Lung (tissue), 12 donors: ENCODE results near the gene ZNF724. TPM values are rescaled to one million over a fixed set of nuclear protein-coding genes. Genes with fewer than 3 reads are reported as not detected.
A peak's percentile ranks its signal among the peaks of the same experiment; 100 is the strongest.
"Not testable (repeated sequence)": the region's sequence is repeated elsewhere in the genome, so short reads cannot be mapped to it uniquely, and the experiment has no call there.

ENCODE experiments used
- ATAC-seq: fragments of 200-7000 bp; cut with Tn5 transposase; one replicate; pipeline ENCODE4 v1.9.1; 2020; ENCODE audit warnings: moderate number of reproducible peaks; ENCODE audit not compliant: insufficient read depth, low FRiP score
- DNase-seq, 3 donors: peaks; one replicate each; pipeline ENCODE4 v3.0.0-alpha.2; 2013 to 2017
- H3K27ac ChIP-seq, 2 donors: one replicate each; pipeline ENCODE4 v1.5.1; 2013; ENCODE audit warnings: mild to moderate bottlenecking in 2 of 2, moderate library complexity in 2 of 2, control low read depth in 1 of 2, inconsistent platforms in 1 of 2, low read depth in 1 of 2, low read length in 1 of 2
- H3K27me3 ChIP-seq, 3 donors: one replicate each; pipeline ENCODE4 v1.5.1; 2013; ENCODE audit warnings: low read length in 2 of 3; ENCODE audit not compliant: control insufficient read depth in 3 of 3, insufficient read depth in 3 of 3
- H3K36me3 ChIP-seq, 4 donors: one replicate each; pipeline ENCODE4 v1.5.1; 2013; ENCODE audit warnings: low read length in 4 of 4, mild to moderate bottlenecking in 1 of 4, moderate library complexity in 1 of 4; ENCODE audit not compliant: control insufficient read depth in 4 of 4, insufficient read depth in 4 of 4
- H3K4me1 ChIP-seq, 5 donors: one replicate each; pipeline ENCODE4 v1.5.1; 2013; ENCODE audit warnings: low read length in 5 of 5, mild to moderate bottlenecking in 2 of 5, moderate library complexity in 1 of 5; ENCODE audit not compliant: control insufficient read depth in 5 of 5, insufficient read depth in 5 of 5
- H3K4me3 ChIP-seq: one replicate; pipeline ENCODE4 v1.5.1; 2013; ENCODE audit warnings: mild to moderate bottlenecking, control low read depth, moderate library complexity
- H3K9ac ChIP-seq, 2 donors: one replicate each; pipeline ENCODE4 v1.5.1; 2013; ENCODE audit warnings: low read length in 2 of 2, control low read depth in 1 of 2; ENCODE audit not compliant: insufficient read depth in 1 of 2
- H3K9me3 ChIP-seq, 4 donors: one replicate each; pipeline ENCODE4 v1.5.1; 2013; ENCODE audit warnings: low read length in 3 of 4, mild to moderate bottlenecking in 1 of 4, moderate library complexity in 1 of 4; ENCODE audit not compliant: control insufficient read depth in 4 of 4, insufficient read depth in 3 of 4
- CTCF ChIP-seq: IDR thresholded peaks from 2 replicates; pipeline ENCODE4 v1.5.1; 2012; ENCODE audit warnings: mild to moderate bottlenecking; ENCODE audit errors: control extremely low read depth, extremely low read depth
- WGBS, 2 donors: extraction: QIAGEN DNeasy Blood & Tissue Kit; methylation state at CpG; one replicate each; pipeline ENCODE4 v1.1.7; 2013; 5-methylcytosine and 5-hydroxymethylcytosine counted together
- polyA plus RNA-seq, 2 donors: library from polyadenylated mRNA; stranded (reverse); fragments of 200-250 nt; gene quantifications; one replicate each; pipeline ENCODE4 v1.2.1, GENCODE V29; 2013
- total RNA-seq, 2 donors: library from RNA; depleted of rRNA in 1 of 2; stranded (reverse); fragments of >200 nt in 1 of 2; gene quantifications; one replicate each; pipeline ENCODE4 v1.2.1, GENCODE V29; 2014 to 2021
- donor health status: control.
- donor health status: control.
- donor health status: Bipolar disorder and iron deficiency.
- donor health status: healthy.
- donor health status: DM: yes; HTN: yes; CAD: no.

Gene ZNF724
- total and polyA plus RNA-seq, 4 donors = 0.37 to 5.3 (median 2.1) TPM

GRCh38 chr19:23286477-23286876 lies 36.3 kb upstream of the ZNF724 start:
- H3K9ac ChIP-seq = no peak overlapping the region
- no peaks in the 10 kb centered on the region for H3K4me1 ChIP-seq
- no peaks in the 10 kb centered on the region for H3K36me3 ChIP-seq
- H3K4me3 ChIP-seq = no peak overlapping the region
- no peaks in the 10 kb centered on the region for H3K27me3 ChIP-seq
- ATAC-seq (no peak), DNase-seq (no peak)
- H3K9me3 ChIP-seq = peaks cover 0 to 5% (median 0%) of the 10 kb centered on the region in 4 donors
- no peak for TF ChIP-seq CTCF
- WGBS, 2 donors = 65 to 71% methylated on average over 2 of the region's 2 CpGs
- no peak overlapping the region for H3K27ac ChIP-seq

- Histone ChIP-seq H3K27me3 (no peaks in the 10 kb centered on the region), H3K4me3 (no peak overlapping the region), H3K9me3 (peaks cover 0 to 5% (median 0%) of the 10 kb centered on the region in 4 donors), H3K4me1 (no peaks in the 10 kb centered on the region), H3K27ac (no peak overlapping the region), H3K9ac (no peak overlapping the region), H3K36me3 (no peaks in the 10 kb centered on the region)
- ATAC-seq = no peak
- TF ChIP-seq CTCF = no peak
- no peak for DNase-seq
- 92 to 100% methylated on average over 1 of the region's 1 CpG for WGBS, 2 donors
Observed at GRCh38 chr19:23285948-23286347, 35.8 kb upstream of the ZNF724 start.

- H3K4me1 ChIP-seq, ATAC-seq, H3K4me3 ChIP-seq, DNase-seq, H3K9me3 ChIP-seq, H3K36me3 ChIP-seq, H3K9ac ChIP-seq, H3K27me3 ChIP-seq, H3K27ac ChIP-seq: not testable (repeated sequence)
- 91 to 92% methylated on average over 2 of the region's 2 CpGs for WGBS, 2 donors
Observed at GRCh38 chr19:23285326-23285725, 35.1 kb upstream of the ZNF724 start.

GRCh38 chr19:23283925-23284324 lies 33.7 kb upstream of the ZNF724 start:
- Histone ChIP-seq H3K27ac (no peak overlapping the region), H3K4me3 (no peak overlapping the region), H3K9ac (no peak overlapping the region), H3K4me1 (no peaks in the 10 kb centered on the region), H3K27me3 (no peaks in the 10 kb centered on the region), H3K36me3 (no peaks in the 10 kb centered on the region), H3K9me3 (peaks cover 0 to 2% (median 0%) of the 10 kb centered on the region in 4 donors)
- DNase-seq = peak; percentile 14 to 45 (median 25)
- WGBS, 2 donors = 13 to 21% methylated on average over 6 of the region's 6 CpGs
- TF ChIP-seq CTCF = peak; percentile 26
- ATAC-seq = no peak
